Femur (tissue), 1 donor: ENCODE measurements around the gene SPATA6.

Source experiments
- DNase-seq: peaks from one replicate; pipeline ENCODE4 v3.0.0-alpha.2; 2017

The SPATA6 gene

DNA sequence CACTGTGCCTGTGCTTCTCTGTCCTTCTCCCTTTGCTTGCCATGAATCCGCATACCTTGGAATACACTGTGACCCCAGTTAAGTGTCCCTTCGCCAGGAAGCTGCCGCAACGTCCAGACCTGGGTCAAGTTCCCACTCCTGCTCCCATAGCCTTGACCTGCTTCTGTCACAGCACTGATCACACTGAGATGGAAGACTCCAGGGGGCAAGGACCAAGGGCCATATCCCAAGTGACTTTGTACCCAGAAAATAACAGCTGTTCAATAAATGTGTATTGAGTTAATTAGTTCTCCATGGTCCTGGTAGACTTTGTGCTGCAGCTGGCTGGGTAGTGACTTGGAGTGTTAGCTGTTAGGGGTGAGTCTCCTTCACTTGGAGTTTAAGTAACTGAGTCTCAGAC is 223.6 kb downstream of the SPATA6 start:
- no peak for DNase-seq

DNA sequence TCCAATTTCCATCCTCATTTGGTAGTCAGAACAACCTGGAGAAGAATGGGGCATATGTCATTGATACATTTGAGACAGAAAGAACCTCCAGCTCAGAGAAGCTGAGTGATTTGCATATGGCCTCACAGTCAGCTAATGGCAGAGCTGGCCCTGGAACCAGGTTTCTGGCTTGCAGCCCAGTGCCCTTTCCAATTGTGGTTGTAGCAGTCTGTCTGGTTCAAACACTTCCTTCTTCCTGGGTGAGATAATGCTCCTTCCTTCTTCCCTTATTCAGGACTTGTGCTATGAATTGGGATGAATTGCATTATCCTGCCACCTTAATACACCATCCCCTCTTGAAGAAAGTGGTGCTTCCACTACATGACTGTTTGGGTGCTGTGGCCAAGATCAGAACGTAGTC is 225.3 kb downstream of the SPATA6 start:
- DNase-seq, result no peak
